Panc1 (cell line): ENCODE results near the gene CUL9.

Experiments used
- CTCF ChIP-seq: fragments of 450-650 bp; IDR thresholded peaks from 2 replicates; pipeline ENCODE4 v1.5.1; 2017; ENCODE audit warnings: mild to moderate bottlenecking
- POLR2AphosphoS5 ChIP-seq: IDR thresholded peaks from 2 replicates; pipeline ENCODE4 v1.6.1; 2012; ENCODE audit warnings: mild to moderate bottlenecking, low read depth, low read length, moderate library complexity
- SIN3A ChIP-seq: IDR thresholded peaks from 2 replicates; pipeline ENCODE4 v1.6.1; 2012; ENCODE audit warnings: low read depth, mild to moderate bottlenecking, low read length, moderate library complexity, borderline replicate concordance; ENCODE audit not compliant: insufficient read depth

- TF ChIP-seq CTCF (no peak), POLR2AphosphoS5 (no peak), SIN3A (no peak)
Observed at GRCh38 chr6:43271103-43271815, 89.3 kb downstream of the CUL9 start.
